ENCODE results near the gene TRIO.

TRIO gene

DNA sequence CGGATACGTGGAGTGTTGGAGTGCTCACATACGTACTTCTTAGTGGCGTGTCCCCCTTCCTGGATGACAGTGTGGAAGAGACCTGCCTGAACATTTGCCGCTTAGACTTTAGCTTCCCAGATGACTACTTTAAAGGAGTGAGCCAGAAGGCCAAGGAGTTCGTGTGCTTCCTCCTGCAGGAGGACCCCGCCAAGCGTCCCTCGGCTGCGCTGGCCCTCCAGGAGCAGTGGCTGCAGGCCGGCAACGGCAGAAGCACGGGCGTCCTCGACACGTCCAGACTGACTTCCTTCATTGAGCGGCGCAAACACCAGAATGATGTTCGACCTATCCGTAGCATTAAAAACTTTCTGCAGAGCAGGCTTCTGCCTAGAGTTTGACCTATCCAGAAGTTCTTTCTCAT lies 364.9 kb downstream of the TRIO start:
- H3F3A ChIP-seq (ENCODE audit: control insufficient read depth, insufficient read depth), result no peaks in the 10 kb centered on the region

DNA sequence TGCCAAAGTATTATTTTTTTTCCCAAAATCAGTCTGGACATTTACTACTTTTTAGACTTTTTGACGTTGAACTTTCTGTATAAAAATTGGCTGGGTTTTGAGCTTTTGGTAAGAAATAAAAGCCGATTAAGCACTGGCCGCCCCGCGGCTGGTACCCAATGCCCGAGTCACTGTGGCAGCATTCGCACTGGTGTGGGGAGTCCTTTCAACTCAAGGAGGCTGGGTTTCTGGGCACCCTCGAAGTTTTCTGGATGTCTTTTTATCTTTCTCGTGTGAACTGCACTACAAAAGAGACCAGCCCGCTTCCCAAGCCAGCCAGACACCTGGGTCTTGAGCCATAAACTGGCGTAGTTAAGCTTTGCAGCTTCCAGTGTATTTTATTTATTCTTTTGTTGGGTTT lies 366.4 kb downstream of the TRIO start:
- Histone ChIP-seq H3K4me2 (ENCODE audit: low read length) (no peak overlapping the region), H3K79me2 (ENCODE audit: control insufficient read depth, low read length) (no peaks in the 10 kb centered on the region), H3K4me3 (ENCODE audit: low read length) (no peak overlapping the region), H3K36me3 (ENCODE audit: control insufficient read depth, low read length) (no peaks in the 10 kb centered on the region), H4K20me1 (ENCODE audit: control insufficient read depth, insufficient read depth, low read depth, low read length) (no peaks in the 10 kb centered on the region), H3K9me2 (replicated peaks; ENCODE audit: control insufficient read depth, low read length) (no peaks in the 10 kb centered on the region), H3K9me3 (ENCODE audit: control insufficient read depth, insufficient read depth, low read length) (no peaks in the 10 kb centered on the region), H3K27me3 (ENCODE audit: control insufficient read depth, low read length) (no peaks in the 10 kb centered on the region), H3F3A (ENCODE audit: control insufficient read depth, insufficient read depth) (no peaks in the 10 kb centered on the region), H3K4me1 (ENCODE audit: control insufficient read depth, low read length) (no peaks in the 10 kb centered on the region), H3K27ac (ENCODE audit: low read depth, low read length) (no peak overlapping the region)
- no peak for TF ChIP-seq EZH2phosphoT487 (IDR thresholded peaks at IDR 0.05; ENCODE audit: borderline replicate concordance, low read length)
- TF ChIP-seq, protein P1, sequence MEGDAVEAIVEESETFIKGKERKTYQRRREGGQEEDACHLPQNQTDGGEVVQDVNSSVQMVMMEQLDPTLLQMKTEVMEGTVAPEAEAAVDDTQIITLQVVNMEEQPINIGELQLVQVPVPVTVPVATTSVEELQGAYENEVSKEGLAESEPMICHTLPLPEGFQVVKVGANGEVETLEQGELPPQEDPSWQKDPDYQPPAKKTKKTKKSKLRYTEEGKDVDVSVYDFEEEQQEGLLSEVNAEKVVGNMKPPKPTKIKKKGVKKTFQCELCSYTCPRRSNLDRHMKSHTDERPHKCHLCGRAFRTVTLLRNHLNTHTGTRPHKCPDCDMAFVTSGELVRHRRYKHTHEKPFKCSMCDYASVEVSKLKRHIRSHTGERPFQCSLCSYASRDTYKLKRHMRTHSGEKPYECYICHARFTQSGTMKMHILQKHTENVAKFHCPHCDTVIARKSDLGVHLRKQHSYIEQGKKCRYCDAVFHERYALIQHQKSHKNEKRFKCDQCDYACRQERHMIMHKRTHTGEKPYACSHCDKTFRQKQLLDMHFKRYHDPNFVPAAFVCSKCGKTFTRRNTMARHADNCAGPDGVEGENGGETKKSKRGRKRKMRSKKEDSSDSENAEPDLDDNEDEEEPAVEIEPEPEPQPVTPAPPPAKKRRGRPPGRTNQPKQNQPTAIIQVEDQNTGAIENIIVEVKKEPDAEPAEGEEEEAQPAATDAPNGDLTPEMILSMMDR (IDR thresholded peaks at IDR 0.05; ENCODE audit: low read depth, low read length, poor library complexity, severe bottlenecking), result no peak

More for the DNA sequence above, 364.9 kb downstream of the TRIO start:
- Histone ChIP-seq H3K4me2 (ENCODE audit: low read length) (no peak overlapping the region), H3K79me2 (ENCODE audit: control insufficient read depth, low read length) (no peaks in the 10 kb centered on the region), H4K20me1 (ENCODE audit: control insufficient read depth, insufficient read depth, low read depth, low read length) (no peaks in the 10 kb centered on the region), H3K27ac (ENCODE audit: low read depth, low read length) (no peak overlapping the region), H3K4me3 (ENCODE audit: low read length) (no peak overlapping the region), H3K4me1 (ENCODE audit: control insufficient read depth, low read length) (no peaks in the 10 kb centered on the region), H3K36me3 (ENCODE audit: control insufficient read depth, low read length) (no peaks in the 10 kb centered on the region), H3K9me3 (ENCODE audit: control insufficient read depth, insufficient read depth, low read length) (no peaks in the 10 kb centered on the region), H3K27me3 (ENCODE audit: control insufficient read depth, low read length) (no peaks in the 10 kb centered on the region), H3K9me2 (replicated peaks; ENCODE audit: control insufficient read depth, low read length) (no peaks in the 10 kb centered on the region)
- no peak for TF ChIP-seq EZH2phosphoT487 (IDR thresholded peaks at IDR 0.05; ENCODE audit: borderline replicate concordance, low read length)
- TF ChIP-seq, protein P1 (IDR thresholded peaks at IDR 0.05; ENCODE audit: low read depth, low read length, poor library complexity, severe bottlenecking), result no peak

DNA sequence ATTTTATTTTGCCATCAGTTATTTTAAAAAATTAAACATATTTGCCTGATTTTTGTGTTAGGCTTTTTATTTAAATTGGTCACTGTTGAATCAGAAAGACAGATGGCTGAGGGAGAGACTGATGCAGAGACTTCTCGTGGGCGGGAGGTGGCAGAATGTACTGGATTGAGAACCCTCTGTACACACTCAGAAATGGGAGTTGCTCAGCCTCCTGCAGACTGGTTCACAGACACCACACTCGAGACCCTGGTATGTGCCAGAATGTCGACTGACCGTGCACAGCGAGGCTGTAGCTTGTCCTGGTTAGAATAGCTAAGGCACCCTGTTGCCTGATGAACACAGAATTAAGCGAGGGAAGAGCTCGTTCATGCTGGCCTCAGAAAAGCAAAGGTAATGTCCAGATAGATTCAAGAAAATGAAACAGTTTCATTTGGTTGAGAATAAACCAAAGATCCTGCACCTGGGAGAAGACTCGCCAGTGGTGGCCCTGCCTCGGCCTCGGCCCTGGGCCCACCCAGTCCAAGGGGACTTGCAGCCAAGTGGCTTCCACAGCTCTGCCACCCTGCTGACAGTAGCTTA lies 367.1 kb downstream of the TRIO start:
- Histone ChIP-seq H3K27me3 (ENCODE audit: control insufficient read depth, low read length) (no peaks in the 10 kb centered on the region), H3K4me2 (ENCODE audit: low read length) (no peak overlapping the region), H4K20me1 (ENCODE audit: control insufficient read depth, insufficient read depth, low read depth, low read length) (no peaks in the 10 kb centered on the region), H3K4me3 (ENCODE audit: low read length) (no peak overlapping the region), H3F3A (ENCODE audit: control insufficient read depth, insufficient read depth) (no peaks in the 10 kb centered on the region), H3K79me2 (ENCODE audit: control insufficient read depth, low read length) (no peaks in the 10 kb centered on the region), H3K4me1 (ENCODE audit: control insufficient read depth, low read length) (no peaks in the 10 kb centered on the region), H3K27ac (ENCODE audit: low read depth, low read length) (no peak overlapping the region), H3K9me2 (replicated peaks; ENCODE audit: control insufficient read depth, low read length) (no peaks in the 10 kb centered on the region), H3K9me3 (ENCODE audit: control insufficient read depth, insufficient read depth, low read length) (no peaks in the 10 kb centered on the region), H3K36me3 (ENCODE audit: control insufficient read depth, low read length) (no peaks in the 10 kb centered on the region)
- TF ChIP-seq EZH2phosphoT487 (IDR thresholded peaks at IDR 0.05; ENCODE audit: borderline replicate concordance, low read length), result no peak
- TF ChIP-seq, protein P1 (IDR thresholded peaks at IDR 0.05; ENCODE audit: low read depth, low read length, poor library complexity, severe bottlenecking), result no peak
